ENCODE measurements around the gene ABTB1.

The ABTB1 gene

GRCh38 chr3:127723011-127723567 is 50.3 kb downstream of the ABTB1 start:
- DNase-seq (ENCODE audit: low read depth, low spot score): no peak
- H3K9ac ChIP-seq (ENCODE audit: insufficient read length, low read depth): no peak overlapping the region
- peaks cover 15% of the 10 kb centered on the region; the same call in 1 of the 2 replicates for H3K9me3 ChIP-seq (ENCODE audit: insufficient read depth, low read length)
- no peak overlapping the region for H3K4me3 ChIP-seq (ENCODE audit: insufficient read length, low read depth)
- H3K36me3 ChIP-seq (ENCODE audit: insufficient read depth, insufficient read length, low read length): no peaks in the 10 kb centered on the region
- TF ChIP-seq SUZ12 (IDR thresholded peaks at IDR 0.05; ENCODE audit: extremely low read depth, insufficient read depth, insufficient read length): no peak
- no peak for TF ChIP-seq ZNF274 (IDR thresholded peaks at IDR 0.05; ENCODE audit: low read depth, low read length)
- TF ChIP-seq YY1 (IDR thresholded peaks at IDR 0.05; ENCODE audit: insufficient read depth, insufficient read length): no peak
- peaks cover 4% of the 10 kb centered on the region for H3K27me3 ChIP-seq (ENCODE audit: insufficient read depth, insufficient read length)
- H3K4me1 ChIP-seq (ENCODE audit: insufficient read depth, insufficient read length): peaks cover 14% of the 10 kb centered on the region

GRCh38 chr3:127726894-127727293 is 54.1 kb downstream of the ABTB1 start:
- TF ChIP-seq ZNF274 (IDR thresholded peaks at IDR 0.05; ENCODE audit: low read depth, low read length) (no peak), SUZ12 (IDR thresholded peaks at IDR 0.05; ENCODE audit: extremely low read depth, insufficient read depth, insufficient read length) (no peak), YY1 (IDR thresholded peaks at IDR 0.05; ENCODE audit: insufficient read depth, insufficient read length) (no peak)
- Histone ChIP-seq H3K9me3 (ENCODE audit: insufficient read depth, low read length) (peaks cover 15% of the 10 kb centered on the region; the same call in 1 of the 2 replicates), H3K36me3 (ENCODE audit: insufficient read depth, insufficient read length, low read length) (no peaks in the 10 kb centered on the region), H3K4me3 (ENCODE audit: insufficient read length, low read depth) (no peak overlapping the region), H3K27me3 (ENCODE audit: insufficient read depth, insufficient read length) (peaks cover 22% of the 10 kb centered on the region), H3K9ac (ENCODE audit: insufficient read length, low read depth) (no peak overlapping the region), H3K4me1 (ENCODE audit: insufficient read depth, insufficient read length) (peaks cover 20% of the 10 kb centered on the region)
- DNase-seq (ENCODE audit: low read depth, low spot score): no peak

GRCh38 chr3:127728417-127729015 is 55.8 kb downstream of the ABTB1 start:
- Histone ChIP-seq H3K4me1 (ENCODE audit: insufficient read depth, insufficient read length) (peaks cover 15% of the 10 kb centered on the region), H3K9me3 (ENCODE audit: insufficient read depth, low read length) (peaks cover 6% of the 10 kb centered on the region; the same call in 1 of the 2 replicates), H3K9ac (ENCODE audit: insufficient read length, low read depth) (no peak overlapping the region), H3K27me3 (ENCODE audit: insufficient read depth, insufficient read length) (peaks cover 25% of the 10 kb centered on the region), H3K36me3 (ENCODE audit: insufficient read depth, insufficient read length, low read length) (no peaks in the 10 kb centered on the region), H3K4me3 (ENCODE audit: insufficient read length, low read depth) (no peak overlapping the region)
- no peak for TF ChIP-seq SUZ12 (IDR thresholded peaks at IDR 0.05; ENCODE audit: extremely low read depth, insufficient read depth, insufficient read length)
- no peak for TF ChIP-seq YY1 (IDR thresholded peaks at IDR 0.05; ENCODE audit: insufficient read depth, insufficient read length)
- no peak for TF ChIP-seq ZNF274 (IDR thresholded peaks at IDR 0.05; ENCODE audit: low read depth, low read length)
- DNase-seq (ENCODE audit: low read depth, low spot score): no peak

GRCh38 chr3:127729556-127730056 is 56.9 kb downstream of the ABTB1 start:
- no peak for TF ChIP-seq SUZ12 (IDR thresholded peaks at IDR 0.05; ENCODE audit: extremely low read depth, insufficient read depth, insufficient read length)
- no peak for TF ChIP-seq ZNF274 (IDR thresholded peaks at IDR 0.05; ENCODE audit: low read depth, low read length)
- no peak for TF ChIP-seq YY1 (IDR thresholded peaks at IDR 0.05; ENCODE audit: insufficient read depth, insufficient read length)
- no peak for DNase-seq (ENCODE audit: low read depth, low spot score)

GRCh38 chr3:127730171-127730570 is 57.4 kb downstream of the ABTB1 start:
- H3K9ac ChIP-seq (ENCODE audit: insufficient read length, low read depth): no peak overlapping the region
- H3K9me3 ChIP-seq (ENCODE audit: insufficient read depth, low read length): no peaks in the 10 kb centered on the region
- H3K36me3 ChIP-seq (ENCODE audit: insufficient read depth, insufficient read length, low read length): no peaks in the 10 kb centered on the region
- peaks cover 20% of the 10 kb centered on the region for H3K4me1 ChIP-seq (ENCODE audit: insufficient read depth, insufficient read length)
- no peak for DNase-seq (ENCODE audit: low read depth, low spot score)
- TF ChIP-seq ZNF274 (IDR thresholded peaks at IDR 0.05; ENCODE audit: low read depth, low read length) (no peak), YY1 (IDR thresholded peaks at IDR 0.05; ENCODE audit: insufficient read depth, insufficient read length) (no peak), SUZ12 (IDR thresholded peaks at IDR 0.05; ENCODE audit: extremely low read depth, insufficient read depth, insufficient read length) (no peak)
- H3K4me3 ChIP-seq (ENCODE audit: insufficient read length, low read depth): no peak overlapping the region
- peaks cover 35% of the 10 kb centered on the region for H3K27me3 ChIP-seq (ENCODE audit: insufficient read depth, insufficient read length)

More at GRCh38 chr3:127729556-127730056, 56.9 kb downstream of the ABTB1 start:
- H3K36me3 ChIP-seq (ENCODE audit: insufficient read depth, insufficient read length, low read length): no peaks in the 10 kb centered on the region
- peaks cover 36% of the 10 kb centered on the region for H3K27me3 ChIP-seq (ENCODE audit: insufficient read depth, insufficient read length)
- no peak overlapping the region for H3K4me3 ChIP-seq (ENCODE audit: insufficient read length, low read depth)
- no peaks in the 10 kb centered on the region for H3K9me3 ChIP-seq (ENCODE audit: insufficient read depth, low read length)
- H3K9ac ChIP-seq (ENCODE audit: insufficient read length, low read depth): no peak overlapping the region
- H3K4me1 ChIP-seq (ENCODE audit: insufficient read depth, insufficient read length): peaks cover 20% of the 10 kb centered on the region
